Esophagus (tissue), 2 donors: ENCODE data around the gene HCAR2. TPM values are rescaled to one million over a fixed set of nuclear protein-coding genes. Genes with fewer than 3 reads are reported as not detected.
"Not testable (repeated sequence)": the region's sequence is repeated elsewhere in the genome, so short reads cannot be mapped to it uniquely, and the experiment has no call there.

Source experiments
- H3K27ac ChIP-seq, 2 donors: one replicate each; pipeline ENCODE4 v1.5.1; 2013; ENCODE audit warnings: low read depth in 2 of 2, mild to moderate bottlenecking in 2 of 2, inconsistent platforms in 1 of 2, low read length in 1 of 2, moderate library complexity in 1 of 2
- H3K27me3 ChIP-seq, 2 donors: one replicate each; pipeline ENCODE4 v1.6.1; 2013; ENCODE audit warnings: low read length in 2 of 2, control low read depth in 1 of 2, mild to moderate bottlenecking in 1 of 2; ENCODE audit not compliant: insufficient read depth in 2 of 2, control insufficient read depth in 1 of 2
- H3K36me3 ChIP-seq, 2 donors: one replicate each; pipeline ENCODE4 v1.6.1; 2013; ENCODE audit warnings: low read length in 1 of 2; ENCODE audit not compliant: control insufficient read depth in 2 of 2, insufficient read depth in 2 of 2
- H3K4me1 ChIP-seq, 2 donors: one replicate each; pipeline ENCODE4 v1.6.1; 2013; ENCODE audit warnings: low read length in 1 of 2; ENCODE audit not compliant: control insufficient read depth in 2 of 2, insufficient read depth in 2 of 2
- H3K4me3 ChIP-seq, 2 donors: one replicate each; pipeline ENCODE4 v1.5.1; 2013; ENCODE audit warnings: low read length in 2 of 2, mild to moderate bottlenecking in 2 of 2, low read depth in 1 of 2, moderate library complexity in 1 of 2
- H3K9me3 ChIP-seq, 2 donors: one replicate each; pipeline ENCODE4 v1.6.1; 2013; ENCODE audit warnings: mild to moderate bottlenecking in 2 of 2, low read depth in 1 of 2, low read length in 1 of 2, moderate library complexity in 1 of 2; ENCODE audit not compliant: control insufficient read depth in 2 of 2, insufficient read depth in 1 of 2
- WGBS, 2 donors: extraction: QIAGEN DNeasy Blood & Tissue Kit; methylation state at CpG; one replicate each; pipeline ENCODE4 v1.1.7; 2013; 5-methylcytosine and 5-hydroxymethylcytosine counted together
- polyA plus RNA-seq, 2 donors: library from polyadenylated mRNA; stranded (reverse); fragments of 200-250 nt; gene quantifications; one replicate each; pipeline ENCODE4 v1.2.3, GENCODE V29; 2013
- donor health status: healthy with polysubstance abuse.
- donor health status: Bipolar disorder and iron deficiency.

The HCAR2 gene
- 10 to 100 TPM; 35.6 to 53.2 TPM for polyA plus RNA-seq

DNA sequence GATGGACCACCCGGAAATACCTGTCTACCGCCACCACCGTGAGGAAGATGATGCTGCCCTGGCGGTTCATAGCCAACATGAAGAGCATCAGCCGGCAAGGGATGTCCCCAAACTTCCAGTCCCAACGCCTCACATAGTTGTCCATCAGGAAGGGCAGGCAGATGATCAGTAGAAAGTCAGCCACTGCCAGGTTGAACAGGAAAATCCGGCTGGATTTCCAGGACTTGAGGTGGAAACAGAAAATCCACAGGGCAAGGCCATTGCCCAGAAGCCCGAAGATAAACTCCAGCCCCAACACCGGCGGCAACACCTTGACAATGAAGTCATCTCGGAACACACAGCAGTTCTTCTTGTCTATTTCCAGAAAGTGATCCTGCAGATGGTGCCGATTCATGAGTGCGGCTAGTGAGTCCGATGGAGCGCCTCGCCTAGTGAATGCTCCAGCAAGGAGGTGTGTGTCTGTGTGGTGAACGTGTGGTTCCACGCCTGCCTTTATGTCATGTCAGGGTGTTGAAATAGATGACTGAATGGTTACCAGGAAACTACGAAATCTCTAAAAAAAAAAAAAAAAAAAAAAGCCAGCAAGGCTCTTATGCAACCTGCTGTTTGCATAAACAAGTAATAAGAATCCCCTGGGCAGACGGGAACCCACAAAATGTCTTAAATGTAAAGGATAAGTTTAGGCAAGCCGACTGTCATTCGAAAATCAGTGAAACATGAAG is at the start of gene HCAR2:
Gene HCAR2, minus strand, starts transcription at position 468 of the 722 bp plus-strand sequence. Its CDS starts 74 bp downstream, at position 394.
- peak within 1 kb of the TSS; percentile 76 to 84 for H3K27ac ChIP-seq
- H3K4me1 ChIP-seq, H3K27me3 ChIP-seq, H3K36me3 ChIP-seq, H3K9me3 ChIP-seq: not testable (repeated sequence)
- 59 to 73% methylated on average over 22 of the region's 22 CpGs for WGBS, 2 donors
- peak within 1 kb of the TSS; percentile 40 to 46 for H3K4me3 ChIP-seq

DNA sequence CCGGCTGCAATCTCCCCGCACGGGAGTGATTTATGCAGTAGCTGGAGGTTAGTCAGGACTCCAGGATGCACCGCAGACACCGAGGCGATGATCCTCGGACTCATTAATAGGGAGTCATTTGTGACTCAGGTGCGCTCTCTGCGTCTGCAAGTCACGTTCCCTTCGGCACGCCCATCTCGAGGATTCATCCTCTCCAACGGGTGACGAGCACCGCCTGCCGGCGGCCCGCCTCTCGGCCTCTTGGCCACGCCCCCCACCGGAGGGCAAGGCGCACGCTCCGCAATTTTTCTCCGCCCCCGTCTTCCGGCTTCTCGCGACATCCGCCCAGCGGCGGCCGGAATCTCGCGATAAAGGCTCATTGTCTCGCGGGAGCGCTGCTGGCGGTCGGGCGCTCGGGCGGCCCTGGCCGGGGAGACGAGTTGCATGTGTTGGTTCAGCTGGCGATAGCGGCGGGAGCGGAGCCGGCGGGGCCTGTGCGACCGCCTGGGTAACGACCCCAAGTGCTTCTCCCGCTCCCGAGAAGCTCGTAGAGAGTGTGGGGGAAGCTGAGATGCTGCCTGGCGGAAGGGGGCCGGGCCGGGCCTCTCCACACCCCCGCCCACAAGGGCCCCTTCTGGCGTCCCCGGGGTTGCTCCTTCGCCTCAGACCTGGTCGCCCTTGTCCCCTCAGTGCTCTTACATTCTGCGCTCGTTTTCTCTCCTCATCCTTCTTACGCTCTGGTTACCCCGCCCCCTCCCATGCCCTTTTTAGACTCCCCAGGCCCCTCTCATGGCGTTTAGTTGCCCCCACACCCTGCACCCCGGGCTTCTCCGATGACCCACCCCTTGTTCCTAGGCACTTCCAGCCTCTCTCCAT is 49.5 kb upstream of the HCAR2 start, which contains the start of gene DENR:
Gene DENR, plus strand, starts transcription at position 361 of the 855 bp plus-strand sequence. CDS start 878 bp downstream, outside the sequence.
- 0% methylated on average over 66 to 73 of the region's 73 CpGs for WGBS, 2 donors
- Histone ChIP-seq H3K4me1 (peaks cover 0 to 5% of the 10 kb centered on the region in 2 donors), H3K9me3 (no peaks in the 10 kb centered on the region), H3K4me3 (peak within 1 kb of the TSS; percentile 81 to 93), H3K36me3 (peaks cover 0 to 2% of the 10 kb centered on the region in 2 donors), H3K27ac (peak within 1 kb of the TSS; percentile 86 to 91), H3K27me3 (no peaks in the 10 kb centered on the region)

DNA sequence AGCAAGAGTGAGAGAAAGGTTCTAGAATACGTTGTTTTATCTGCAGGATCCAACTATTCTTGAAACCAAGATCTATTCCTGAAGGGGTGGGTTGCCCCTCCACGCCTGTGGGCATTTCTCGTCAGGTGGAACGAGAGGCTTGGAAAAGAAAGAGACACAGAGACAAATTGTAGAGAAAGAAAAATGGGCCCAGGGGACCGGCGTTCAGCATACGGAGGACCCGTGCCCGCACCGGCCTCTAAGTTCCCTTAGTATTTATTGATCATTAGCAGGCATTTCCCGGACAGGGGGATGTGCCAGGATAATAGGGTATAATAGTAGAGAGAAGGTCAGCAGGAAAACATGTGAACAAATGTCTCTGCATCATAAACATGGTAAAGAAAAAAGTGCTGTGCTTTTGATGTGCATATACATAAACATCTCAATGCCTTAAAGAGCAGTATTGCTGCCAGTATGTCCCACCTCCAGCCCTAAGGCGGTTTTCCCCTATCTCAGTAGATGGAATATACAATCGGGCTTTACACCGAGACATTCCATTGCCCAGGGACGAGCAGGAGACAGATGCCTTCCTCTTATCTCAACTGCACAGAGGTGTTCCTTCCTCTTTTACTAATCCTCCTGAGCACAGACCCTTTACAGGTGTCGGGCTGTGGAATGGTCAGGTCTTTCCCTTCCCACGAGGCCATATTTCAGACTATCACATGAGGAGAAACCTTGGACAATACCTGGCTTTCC is 47.8 kb upstream of the HCAR2 start:
- H3K9me3 ChIP-seq, H3K27me3 ChIP-seq, H3K4me1 ChIP-seq, H3K36me3 ChIP-seq, H3K4me3 ChIP-seq: not testable (repeated sequence)
- peak overlapping the region in 1 of 2 donors; percentile 65 for H3K27ac ChIP-seq
- WGBS, 2 donors: 78 to 80% methylated on average over 17 of the region's 17 CpGs

DNA sequence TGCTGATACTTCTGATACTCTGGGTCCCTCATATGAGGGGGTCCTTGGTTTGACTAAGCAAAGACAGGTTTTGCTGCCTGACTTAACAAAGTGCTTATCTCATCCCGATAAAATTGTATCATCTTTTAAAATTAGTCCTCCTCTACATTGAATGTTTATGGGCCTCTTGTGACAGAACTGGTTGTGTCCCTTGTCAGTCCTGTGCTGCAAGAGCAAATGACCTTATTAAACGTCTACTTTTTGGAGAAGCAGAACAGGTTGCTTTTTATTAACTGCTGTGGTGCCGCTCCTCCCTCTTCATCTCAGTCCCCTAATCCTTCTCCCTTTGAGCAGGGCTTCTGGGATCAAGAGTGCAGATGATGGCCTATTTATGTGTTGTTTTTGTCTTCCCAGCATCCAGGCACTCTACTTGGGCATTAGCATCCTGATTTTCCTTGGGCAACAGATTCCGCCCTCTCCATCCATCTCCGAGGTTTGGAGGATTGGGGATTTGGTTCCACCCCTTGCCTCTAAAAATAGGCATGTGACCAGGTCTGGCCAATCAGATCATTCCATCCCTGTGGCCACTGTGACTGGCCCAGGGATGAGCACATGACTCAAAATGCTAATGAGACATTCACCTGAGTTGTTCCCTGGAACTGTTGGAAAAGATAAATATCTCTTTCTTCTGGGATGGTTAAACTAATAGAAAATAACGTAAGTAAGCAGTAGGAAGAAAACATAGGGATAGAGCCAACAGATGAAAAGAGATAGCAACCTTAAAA is 46.6 kb upstream of the HCAR2 start:
- Histone ChIP-seq H3K27ac (peak overlapping the region; percentile 10 to 78), H3K9me3 (no peaks in the 10 kb centered on the region), H3K4me1 (peaks cover 0 to 5% of the 10 kb centered on the region in 2 donors), H3K27me3 (no peaks in the 10 kb centered on the region), H3K36me3 (peaks cover 0 to 2% of the 10 kb centered on the region in 2 donors), H3K4me3 (no peak overlapping the region)
- WGBS, 2 donors: 72 to 75% methylated on average over 6 of the region's 6 CpGs

DNA sequence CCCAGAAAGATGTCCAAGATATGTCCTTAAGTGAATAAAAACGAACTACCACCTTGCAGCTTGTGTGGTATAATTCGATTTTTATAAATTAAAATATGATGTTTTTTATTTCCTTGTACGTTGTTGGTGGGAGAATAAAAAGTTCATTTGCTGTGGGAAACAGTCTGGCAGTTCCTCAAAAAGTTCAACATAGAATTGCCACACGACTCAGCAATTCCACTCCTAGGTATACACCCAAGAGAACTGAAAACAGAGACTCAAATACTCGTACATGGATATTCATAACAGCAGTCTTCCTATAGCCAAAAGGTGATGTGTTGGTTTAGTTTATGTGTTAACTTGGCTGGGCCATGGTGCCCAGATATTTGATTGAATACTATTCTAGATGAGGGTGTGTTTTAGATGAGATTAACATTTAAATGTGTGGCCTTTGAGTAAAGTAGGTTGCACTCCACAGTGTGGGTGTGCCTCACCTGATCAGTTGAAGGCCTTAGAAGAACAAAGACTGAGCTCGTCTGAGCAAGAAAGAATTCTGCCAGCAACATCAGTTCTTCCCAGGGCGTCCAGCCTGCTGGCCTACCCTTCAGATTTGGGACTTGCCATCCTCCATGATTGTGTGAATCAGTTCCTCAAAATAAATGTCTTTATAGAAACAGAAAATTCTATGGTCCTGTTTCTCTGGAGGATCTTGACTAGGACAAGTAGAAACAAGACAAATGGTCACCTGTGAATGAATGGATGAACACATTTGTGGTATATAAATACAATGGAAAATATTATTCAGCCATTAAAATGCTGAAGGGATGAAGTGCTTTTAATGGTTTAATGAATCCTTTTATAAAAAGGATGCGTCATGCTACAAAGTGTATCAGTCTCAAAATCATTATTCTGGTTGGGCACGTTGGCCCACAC is 44.3 kb upstream of the HCAR2 start:
- WGBS, 2 donors: 68 to 69% methylated on average over 9 of the region's 9 CpGs
- peak overlapping the region; percentile 60 to 68 for H3K27ac ChIP-seq

DNA sequence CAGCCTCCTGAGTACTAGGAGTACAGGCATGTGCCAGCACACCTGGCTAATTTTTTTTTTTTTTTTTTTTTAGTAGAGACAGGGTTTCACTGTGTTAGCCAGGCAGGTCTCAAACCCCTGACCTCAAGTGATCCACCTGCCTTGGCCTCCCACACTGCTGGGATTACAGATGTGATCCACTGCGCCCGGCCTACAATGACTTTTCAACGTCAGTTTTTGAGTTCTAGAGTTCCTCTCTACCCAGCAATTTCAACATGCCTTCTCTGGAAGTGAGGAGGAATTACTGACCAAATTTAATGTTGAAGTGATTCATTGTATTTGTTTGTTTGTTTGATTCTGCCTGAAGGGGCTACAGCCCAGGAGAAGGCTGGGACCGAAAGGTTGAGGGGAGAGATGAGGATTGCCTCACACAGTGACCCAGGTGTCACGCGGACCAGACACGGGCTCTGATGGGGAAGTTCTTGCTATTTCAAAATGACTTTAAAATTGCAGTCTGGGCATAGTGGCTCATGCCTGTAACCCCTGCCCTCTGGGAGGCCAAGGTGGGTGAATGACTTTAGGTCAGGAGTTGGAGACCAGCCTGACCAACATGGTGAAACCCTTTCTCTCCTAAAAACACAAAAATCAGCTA is 40.9 kb upstream of the HCAR2 start:
- WGBS, 2 donors: 92 to 93% methylated on average over 7 of the region's 7 CpGs
- Histone ChIP-seq H3K9me3 (no peaks in the 10 kb centered on the region), H3K4me1 (no peaks in the 10 kb centered on the region), H3K27me3 (no peaks in the 10 kb centered on the region), H3K36me3 (no peaks in the 10 kb centered on the region), H3K27ac (no peak overlapping the region), H3K4me3 (no peak overlapping the region)

More for the DNA sequence above, 44.3 kb upstream of the HCAR2 start:
- Histone ChIP-seq H3K9me3 (no peaks in the 10 kb centered on the region), H3K36me3 (no peaks in the 10 kb centered on the region), H3K27me3 (no peaks in the 10 kb centered on the region), H3K4me3 (no peak overlapping the region), H3K4me1 (peaks cover 0 to 3% of the 10 kb centered on the region in 2 donors)

DNA sequence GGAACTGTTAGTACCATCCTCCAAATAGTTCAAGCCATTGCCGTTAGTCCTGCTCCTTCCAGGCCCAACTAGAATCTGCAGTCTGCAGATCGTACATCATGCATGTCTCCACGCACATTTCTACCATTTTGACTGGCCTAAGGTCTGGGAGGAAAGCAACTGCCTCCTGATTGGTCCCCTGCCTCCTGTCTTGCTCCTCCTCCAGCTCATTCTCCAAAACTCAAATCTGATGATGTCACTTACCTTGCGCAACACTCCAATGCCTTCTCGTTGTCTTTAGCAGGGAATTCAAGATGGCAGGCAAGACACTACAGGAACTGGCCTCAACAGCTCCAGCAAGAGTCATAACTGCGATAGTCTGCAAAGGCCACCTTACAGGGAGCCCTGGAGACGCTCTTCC is 37.2 kb upstream of the HCAR2 start:
- no peaks in the 10 kb centered on the region for H3K36me3 ChIP-seq
- no peaks in the 10 kb centered on the region for H3K27me3 ChIP-seq
- no peak overlapping the region for H3K4me3 ChIP-seq
- 88 to 95% methylated on average over 7 of the region's 7 CpGs for WGBS, 2 donors
- H3K9me3 ChIP-seq: no peaks in the 10 kb centered on the region
- H3K4me1 ChIP-seq: no peaks in the 10 kb centered on the region
- no peak overlapping the region for H3K27ac ChIP-seq

DNA sequence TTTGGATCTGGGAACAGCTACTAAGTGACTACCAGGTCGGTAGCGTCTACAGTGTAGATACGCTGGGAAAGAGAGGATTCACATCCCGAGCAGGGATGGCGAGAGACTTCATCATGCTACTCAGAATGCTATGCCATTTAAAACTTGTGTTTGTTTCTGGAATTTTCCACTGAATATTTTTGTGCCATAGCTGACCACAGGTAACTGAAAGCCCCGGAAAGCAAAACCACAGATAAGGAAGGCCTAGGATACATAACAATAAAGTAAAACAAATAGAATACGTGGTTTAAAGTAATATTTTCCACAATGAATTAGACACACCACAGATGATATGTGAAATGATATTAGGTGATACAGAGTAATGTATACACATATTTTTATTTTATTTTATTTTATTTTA is 35.4 kb upstream of the HCAR2 start:
- no peaks in the 10 kb centered on the region for H3K9me3 ChIP-seq
- WGBS, 2 donors: 88 to 89% methylated on average over 7 of the region's 7 CpGs
- H3K4me3 ChIP-seq: no peak overlapping the region
- no peaks in the 10 kb centered on the region for H3K27me3 ChIP-seq
- no peaks in the 10 kb centered on the region for H3K4me1 ChIP-seq
- no peaks in the 10 kb centered on the region for H3K36me3 ChIP-seq
- H3K27ac ChIP-seq: no peak overlapping the region
